Gastroesophageal sphincter (tissue), 3 donors: ENCODE measurements around the gene UGT1A10.

ENCODE experiments used
- CTCF ChIP-seq, 4 experiments: fragments of 200-600 bp in 2 of 4; fragments of 450-650 bp in 2 of 4; sonication (generic) in 1 of 4; IDR thresholded peaks; one replicate each; pipeline ENCODE4 v1.5.1; 2017 to 2019; ENCODE audit warnings: antibody characterized with exemption in 4 of 4, mild to moderate bottlenecking in 2 of 4, moderate library complexity in 2 of 4
- EP300 ChIP-seq: sonication (generic); formaldehyde crosslinking; IDR thresholded peaks from one replicate; pipeline ENCODE4 v1.6.1; 2017; ENCODE audit warnings: antibody characterized with exemption, mild to moderate bottlenecking
- POLR2A ChIP-seq, 2 donors: fragments of 450-650 bp; IDR thresholded peaks; one replicate each; pipeline ENCODE4 v1.6.1; 2017; ENCODE audit warnings: antibody characterized with exemption in 2 of 2, mild to moderate bottlenecking in 2 of 2, moderate library complexity in 1 of 2

- TF ChIP-seq POLR2A (IDR thresholded peaks at IDR 0.05) (no peak), CTCF (IDR thresholded peaks at IDR 0.05) (no peak), EP300 (no peak)
Observed at GRCh38 chr2:233705911-233706506, 69.8 kb downstream of the UGT1A10 start.
